Natural killer cell treated with Interleukin-12 subunit alpha and Interleukin-12 subunit beta and Interleukin-15 and Interleukin-18, amount 100 ng/mL, for 72 hours (primary cell): Measurements from ENCODE around the gene SNIP1. TPM values are rescaled to one million over a fixed set of nuclear protein-coding genes. Genes with fewer than 3 reads are reported as not detected.
"Not testable (repeated sequence)": the region's sequence is repeated elsewhere in the genome, so short reads cannot be mapped to it uniquely, and the experiment has no call there.

Source experiments
- ATAC-seq, 2 donors: fragments of 150-1000 bp; cut with Tn5 transposase in 1 of 2; sonication (Bioruptor Pico), chemical (Tn5 transposase) in 1 of 2; 2 replicates each; pipeline ENCODE4 v1.10.0; 2021
- DNase-seq: peaks from one replicate; pipeline ENCODE4 v3.0.0; 2022; ENCODE audit warnings: low spot score
- H3K27ac Mint-ChIP-seq, 2 donors: 1 replicate in 1 of 2; 2 replicates in 1 of 2; pipeline ENCODE4 v1.8.0; 2022; ENCODE audit warnings: mixed read lengths in 2 of 2, mild to moderate bottlenecking in 1 of 2, moderate library complexity in 1 of 2
- H3K27me3 Mint-ChIP-seq, 2 donors: 1 replicate in 1 of 2; 2 replicates in 1 of 2; pipeline ENCODE4 v1.8.0; 2022; ENCODE audit warnings: mixed read lengths in 2 of 2
- H3K36me3 Mint-ChIP-seq: one replicate; pipeline ENCODE4 v1.8.0; 2022; ENCODE audit warnings: mixed read lengths
- H3K4me1 Mint-ChIP-seq, 2 donors: 1 replicate in 1 of 2; 2 replicates in 1 of 2; pipeline ENCODE4 v1.8.0; 2022; ENCODE audit warnings: low read depth in 2 of 2, mixed read lengths in 2 of 2, mild to moderate bottlenecking in 1 of 2
- H3K4me3 Mint-ChIP-seq: one replicate; pipeline ENCODE4 v1.8.0; 2022; ENCODE audit warnings: mixed read lengths
- H3K9me3 Mint-ChIP-seq: 2 replicates; pipeline ENCODE4 v1.8.0; 2022; ENCODE audit warnings: mixed read lengths
- total RNA-seq, 2 donors: library from RNA; stranded (reverse); gene quantifications; one replicate each; pipeline ENCODE4 v1.2.3, GENCODE V29; 2022

SNIP1 gene
- total RNA-seq, 2 donors from 2014 or later, result 31.4 to 35.8 TPM

- peak within 1 kb of the TSS; percentile 100 for H3K4me3 Mint-ChIP-seq
- ATAC-seq (peak; percentile 98 to 99), DNase-seq (peak; percentile 89)
- H3K27ac Mint-ChIP-seq, result peak within 1 kb of the TSS; percentile 95 to 98
- H3K4me1 Mint-ChIP-seq, result peaks cover 30 to 36% of the 10 kb centered on the region in 2 donors
- no peaks in the 10 kb centered on the region for H3K9me3 Mint-ChIP-seq
- peaks cover 5% of the 10 kb centered on the region for H3K36me3 Mint-ChIP-seq
- no peaks in the 10 kb centered on the region for H3K27me3 Mint-ChIP-seq
Observed at GRCh38 chr1:37514350-37515184, 39.5 kb downstream of the SNIP1 start, which contains the start of gene MEAF6. Gene MEAF6 (minus strand): TSS chr1:37514766. CDS start chr1:37514746, 20 bp downstream.

- Mint-ChIP-seq H3K27ac (peak overlapping the region; percentile 82 to 92), H3K36me3 (peaks cover 11% of the 10 kb centered on the region), H3K27me3 (no peaks in the 10 kb centered on the region), H3K9me3 (no peaks in the 10 kb centered on the region), H3K4me1 (peaks cover 30 to 35% of the 10 kb centered on the region in 2 donors), H3K4me3 (peak overlapping the region; percentile 100)
- ATAC-seq (no peak), DNase-seq (no peak)
Observed at GRCh38 chr1:37513795-37514349, 40.2 kb downstream of the SNIP1 start.

GRCh38 chr1:37509181-37509580, 44.9 kb downstream of the SNIP1 start:
- DNase-seq (no peak), ATAC-seq (no peak)
- H3K4me1 Mint-ChIP-seq, result peaks cover 24 to 31% of the 10 kb centered on the region in 2 donors
- no peaks in the 10 kb centered on the region for H3K9me3 Mint-ChIP-seq
- H3K4me3 Mint-ChIP-seq, result no peak overlapping the region
- H3K36me3 Mint-ChIP-seq, result peaks cover 31% of the 10 kb centered on the region
- no peaks in the 10 kb centered on the region for H3K27me3 Mint-ChIP-seq
- H3K27ac Mint-ChIP-seq, result peak overlapping the region in 1 of 2 donors; percentile 53

- ATAC-seq (no peak), DNase-seq (no peak)
- Mint-ChIP-seq H3K36me3 (peaks cover 26% of the 10 kb centered on the region), H3K9me3 (no peaks in the 10 kb centered on the region), H3K4me3 (no peak overlapping the region), H3K4me1 (peaks cover 13 to 17% of the 10 kb centered on the region in 2 donors), H3K27ac (no peak overlapping the region), H3K27me3 (no peaks in the 10 kb centered on the region)
Observed at GRCh38 chr1:37506740-37507139, 47.4 kb downstream of the SNIP1 start.

- DNase-seq, ATAC-seq, H3K9me3 Mint-ChIP-seq, H3K4me1 Mint-ChIP-seq, H3K27me3 Mint-ChIP-seq, H3K4me3 Mint-ChIP-seq, H3K27ac Mint-ChIP-seq: not testable (repeated sequence)
- H3K36me3 Mint-ChIP-seq, result peaks cover 24% of the 10 kb centered on the region
Observed at GRCh38 chr1:37502791-37503190, 51.3 kb downstream of the SNIP1 start.

GRCh38 chr1:37502104-37502503, 52.0 kb downstream of the SNIP1 start:
- Mint-ChIP-seq H3K27me3 (no peaks in the 10 kb centered on the region), H3K36me3 (peaks cover 18% of the 10 kb centered on the region), H3K4me1 (peaks cover under 1 to 4% of the 10 kb centered on the region in 2 donors), H3K27ac (no peak overlapping the region), H3K9me3 (no peaks in the 10 kb centered on the region), H3K4me3 (no peak overlapping the region)
- DNase-seq (no peak), ATAC-seq (no peak)

- no peaks in the 10 kb centered on the region for H3K9me3 Mint-ChIP-seq
- DNase-seq (no peak), ATAC-seq (no peak)
- H3K36me3 Mint-ChIP-seq, result peaks cover 17% of the 10 kb centered on the region
- H3K4me1 Mint-ChIP-seq, result peaks cover 0 to 4% of the 10 kb centered on the region in 2 donors
- H3K4me3 Mint-ChIP-seq, result no peak overlapping the region
- H3K27ac Mint-ChIP-seq, result peak overlapping the region in 1 of 2 donors; percentile 3
- H3K27me3 Mint-ChIP-seq, result no peaks in the 10 kb centered on the region
Observed at GRCh38 chr1:37501661-37502060, 52.4 kb downstream of the SNIP1 start.

GRCh38 chr1:37498872-37499617, 55.0 kb downstream of the SNIP1 start:
- no peak overlapping the region for H3K27ac Mint-ChIP-seq
- no peak for ATAC-seq
- H3K27me3 Mint-ChIP-seq, result no peaks in the 10 kb centered on the region
- peaks cover 6% of the 10 kb centered on the region for H3K36me3 Mint-ChIP-seq
- no peaks in the 10 kb centered on the region for H3K4me1 Mint-ChIP-seq
- no peak overlapping the region for H3K4me3 Mint-ChIP-seq
- H3K9me3 Mint-ChIP-seq, result no peaks in the 10 kb centered on the region
- no peak for DNase-seq

GRCh38 chr1:37497832-37498231, 56.3 kb downstream of the SNIP1 start:
- H3K36me3 Mint-ChIP-seq, result peaks cover 14% of the 10 kb centered on the region
- DNase-seq (no peak), ATAC-seq (no peak)
- no peak overlapping the region for H3K27ac Mint-ChIP-seq
- no peak overlapping the region for H3K4me3 Mint-ChIP-seq
- H3K4me1 Mint-ChIP-seq, result peaks cover 0 to 9% of the 10 kb centered on the region in 2 donors
- H3K9me3 Mint-ChIP-seq, result no peaks in the 10 kb centered on the region
- no peaks in the 10 kb centered on the region for H3K27me3 Mint-ChIP-seq

- ATAC-seq, result no peak
- no peaks in the 10 kb centered on the region for H3K9me3 Mint-ChIP-seq
- peaks cover 9% of the 10 kb centered on the region for H3K36me3 Mint-ChIP-seq
- peaks cover 0 to 9% of the 10 kb centered on the region in 2 donors for H3K4me1 Mint-ChIP-seq
- H3K4me3 Mint-ChIP-seq, result no peak overlapping the region
- no peak overlapping the region for H3K27ac Mint-ChIP-seq
- DNase-seq, result no peak
- no peaks in the 10 kb centered on the region for H3K27me3 Mint-ChIP-seq
Observed at GRCh38 chr1:37495875-37496274, 58.2 kb downstream of the SNIP1 start.

GRCh38 chr1:37493336-37494098, 60.6 kb downstream of the SNIP1 start:
- Mint-ChIP-seq H3K4me1 (peaks cover 0 to 9% of the 10 kb centered on the region in 2 donors), H3K9me3 (no peaks in the 10 kb centered on the region), H3K4me3 (no peak overlapping the region), H3K36me3 (peaks cover 8% of the 10 kb centered on the region), H3K27ac (peak overlapping the region; percentile 51 to 75), H3K27me3 (no peaks in the 10 kb centered on the region)
- DNase-seq, result no peak
- ATAC-seq, result peak in 1 of 2 donors; percentile 48

GRCh38 chr1:37487619-37487984, 66.5 kb downstream of the SNIP1 start:
- DNase-seq (no peak), ATAC-seq (no peak)
- Mint-ChIP-seq H3K27me3 (no peaks in the 10 kb centered on the region), H3K27ac (peak overlapping the region; percentile 66 to 85), H3K36me3 (peaks cover 6% of the 10 kb centered on the region), H3K4me1 (peaks cover 19 to 21% of the 10 kb centered on the region in 2 donors), H3K4me3 (no peak overlapping the region), H3K9me3 (no peaks in the 10 kb centered on the region)
